ENCODE data around the gene CHPF. TPM values are rescaled to one million over a fixed set of nuclear protein-coding genes. Genes with fewer than 3 reads are reported as not detected.

CHPF gene
- total and polyA plus RNA-seq, 4 experiments from 2014 or later, result 7.5 to 8.5 (median 7.9) TPM

GRCh38 chr2:219512524-219513216 lies 30.9 kb downstream of the CHPF start:
- POLR2A ChIA-PET (ENCODE audit: partially characterized antibody), result interaction anchor here (0.8 kb wide), 1 partner anchor 17 kb away, joined by 3 read pairs; no protein-coding TSS in a partner anchor
- Mint-ChIP-seq H3K36me3 (peaks cover 2 to 4% of the 10 kb centered on the region in 2 donors), H3K27ac (no peak overlapping the region), H3K9me3 (no peaks in the 10 kb centered on the region), H3K4me1 (peaks cover 9 to 33% (median 20%) of the 10 kb centered on the region in 4 donors), H3K27me3 (peaks cover 57 to 62% of the 10 kb centered on the region in 2 donors), H3K4me3 (no peak overlapping the region)
- Histone ChIP-seq H3K36me3 (ENCODE audit: insufficient read depth, low read length) (no peaks in the 10 kb centered on the region), H3K27ac (ENCODE audit: low read depth, low read length) (no peak overlapping the region), H3K9me3 (ENCODE audit: control insufficient read depth in 1 of 2, low read length in 2 of 2) (no peaks in the 10 kb centered on the region), H3K4me1 (ENCODE audit: insufficient read depth, low read length) (peaks cover 25% of the 10 kb centered on the region), H3K4me3 (ENCODE audit: low read length in 2 of 2) (no peak overlapping the region), H3K27me3 (ENCODE audit: insufficient read depth, low read length) (peaks cover 10% of the 10 kb centered on the region)
- CTCF ChIA-PET (ENCODE audit: partially characterized antibody), result interaction anchor here (2.0 kb wide), 1 partner anchor 13 kb away, joined by 6 read pairs; the partner anchor contains the start of gene GMPPA
- intact Hi-C loops (cut with micrococcal nuclease), result no loop called here
- no peak for DNase-seq

GRCh38 chr2:219511547-219512325 lies 31.9 kb downstream of the CHPF start:
- no peak overlapping the region for H3K4me3 Mint-ChIP-seq
- no peak overlapping the region for H3K4me3 ChIP-seq (ENCODE audit: low read length in 2 of 2)
- POLR2A ChIA-PET (ENCODE audit: partially characterized antibody), result interaction anchor here (0.5 to 1.2 kb wide), 2 partner anchors 56 to 259 kb away, joined by 3 to 4 read pairs; partner anchors contain the start of gene TUBA4B
- CTCF ChIA-PET (ENCODE audit: partially characterized antibody), result interaction anchor here (1.0 to 4.0 kb wide), 5 partner anchors 8 to 49 kb away, joined by 4 to 26 read pairs (median 6); partner anchors contain the start of gene GMPPA
- H3K36me3 ChIP-seq (ENCODE audit: insufficient read depth, low read length), result no peaks in the 10 kb centered on the region
- no peaks in the 10 kb centered on the region for H3K9me3 ChIP-seq (ENCODE audit: control insufficient read depth in 1 of 2, low read length in 2 of 2)
- no peaks in the 10 kb centered on the region for H3K9me3 Mint-ChIP-seq
- peaks cover 9 to 33% (median 20%) of the 10 kb centered on the region in 4 donors for H3K4me1 Mint-ChIP-seq
- no peak overlapping the region for H3K27ac Mint-ChIP-seq
- no peak overlapping the region for H3K27ac ChIP-seq (ENCODE audit: low read depth, low read length)
- peaks cover 8 to 10% of the 10 kb centered on the region in 2 donors for H3K36me3 Mint-ChIP-seq
- peaks cover 25% of the 10 kb centered on the region for H3K4me1 ChIP-seq (ENCODE audit: insufficient read depth, low read length)
- H3K27me3 Mint-ChIP-seq, result peaks cover 48 to 56% of the 10 kb centered on the region in 2 donors
- intact Hi-C loops (cut with micrococcal nuclease), result no loop called here
- H3K27me3 ChIP-seq (ENCODE audit: insufficient read depth, low read length), result peaks cover 10% of the 10 kb centered on the region
- no peak for DNase-seq

- Mint-ChIP-seq H3K9me3 (no peaks in the 10 kb centered on the region), H3K27me3 (peaks cover 37 to 45% of the 10 kb centered on the region in 2 donors), H3K27ac (peak overlapping the region in 1 of 7 donors; percentile 61), H3K36me3 (peaks cover 16 to 17% of the 10 kb centered on the region in 2 donors), H3K4me1 (peaks cover 6 to 33% (median 20%) of the 10 kb centered on the region in 4 donors), H3K4me3 (peak overlapping the region in 7 of 8 donors; percentile 28 to 75 (median 52))
- ChIA-PET CTCF (ENCODE audit: partially characterized antibody) (interaction anchor here (0.8 to 4.0 kb wide), 13 partner anchors 8 to 48 kb away, joined by 3 to 26 read pairs (median 5); partner anchors contain the start of gene GMPPA), POLR2A (ENCODE audit: partially characterized antibody) (interaction anchor here (1.0 kb wide), 1 partner anchor 123 kb away, joined by 3 read pairs; the partner anchor contains the start of gene DNPEP)
- Histone ChIP-seq H3K27ac (ENCODE audit: low read depth, low read length) (no peak overlapping the region), H3K36me3 (ENCODE audit: insufficient read depth, low read length) (no peaks in the 10 kb centered on the region), H3K27me3 (ENCODE audit: insufficient read depth, low read length) (peaks cover 10% of the 10 kb centered on the region), H3K9me3 (ENCODE audit: control insufficient read depth in 1 of 2, low read length in 2 of 2) (no peaks in the 10 kb centered on the region), H3K4me1 (ENCODE audit: insufficient read depth, low read length) (peaks cover 25% of the 10 kb centered on the region), H3K4me3 (ENCODE audit: low read length in 2 of 2) (no peak overlapping the region)
- no peak for DNase-seq
- intact Hi-C loops (cut with micrococcal nuclease), result loop anchor here (1.0 kb wide), 1 partner anchor 20 kb away; no protein-coding TSS in a partner anchor
Measured at GRCh38 chr2:219510512-219511135, 33.0 kb downstream of the CHPF start.

GRCh38 chr2:219509780-219510511 lies 33.7 kb downstream of the CHPF start:
- H3K27me3 ChIP-seq (ENCODE audit: insufficient read depth, low read length), result peaks cover 10% of the 10 kb centered on the region
- DNase-seq, result peak; percentile 36 to 66 (median 40)
- H3K9me3 ChIP-seq (ENCODE audit: control insufficient read depth in 1 of 2, low read length in 2 of 2), result no peaks in the 10 kb centered on the region
- Mint-ChIP-seq H3K9me3 (no peaks in the 10 kb centered on the region), H3K27me3 (peaks cover 36 to 40% of the 10 kb centered on the region in 2 donors), H3K27ac (peak overlapping the region in 1 of 7 donors; percentile 36), H3K4me1 (peaks cover 6 to 33% (median 20%) of the 10 kb centered on the region in 4 donors), H3K4me3 (peak overlapping the region in 7 of 8 donors; percentile 28 to 75 (median 53)), H3K36me3 (peaks cover 22 to 24% of the 10 kb centered on the region in 2 donors)
- intact Hi-C loops (cut with micrococcal nuclease), result loop anchor here (1.0 kb wide), 1 partner anchor 20 kb away; no protein-coding TSS in a partner anchor
- no peak overlapping the region for H3K27ac ChIP-seq (ENCODE audit: low read depth, low read length)
- POLR2A ChIA-PET (ENCODE audit: partially characterized antibody), result interaction anchor here (0.6 to 1.0 kb wide), 3 partner anchors 7 to 123 kb away, joined by 3 to 4 read pairs (median 3); partner anchors contain the start of genes DNPEP and GMPPA
- CTCF ChIA-PET (ENCODE audit: partially characterized antibody), result interaction anchor here (0.8 to 4.0 kb wide), 15 partner anchors 9 to 107 kb away, joined by 3 to 26 read pairs (median 5); partner anchors contain the start of gene GMPPA
- peaks cover 25% of the 10 kb centered on the region for H3K4me1 ChIP-seq (ENCODE audit: insufficient read depth, low read length)
- H3K4me3 ChIP-seq (ENCODE audit: low read length in 2 of 2), result no peak overlapping the region
- H3K36me3 ChIP-seq (ENCODE audit: insufficient read depth, low read length), result peaks cover under 1% of the 10 kb centered on the region

GRCh38 chr2:219508971-219509779 lies 34.4 kb downstream of the CHPF start:
- H3K4me1 Mint-ChIP-seq, result peaks cover 6 to 32% (median 19%) of the 10 kb centered on the region in 4 donors
- Histone ChIP-seq H3K4me1 (ENCODE audit: insufficient read depth, low read length) (peaks cover 25% of the 10 kb centered on the region), H3K36me3 (ENCODE audit: insufficient read depth, low read length) (peaks cover 5% of the 10 kb centered on the region), H3K27ac (ENCODE audit: low read depth, low read length) (no peak overlapping the region), H3K4me3 (ENCODE audit: low read length in 2 of 2) (no peak overlapping the region), H3K27me3 (ENCODE audit: insufficient read depth, low read length) (peaks cover 10% of the 10 kb centered on the region), H3K9me3 (ENCODE audit: control insufficient read depth in 1 of 2, low read length in 2 of 2) (no peaks in the 10 kb centered on the region)
- peak overlapping the region in 7 of 8 donors; percentile 3 to 75 (median 52) for H3K4me3 Mint-ChIP-seq
- peaks cover 30 to 32% of the 10 kb centered on the region in 2 donors for H3K36me3 Mint-ChIP-seq
- ChIA-PET CTCF (ENCODE audit: partially characterized antibody) (interaction anchor here (0.8 to 4.0 kb wide), 14 partner anchors 8 to 106 kb away, joined by 3 to 26 read pairs (median 5); partner anchors contain the start of gene GMPPA), POLR2A (ENCODE audit: partially characterized antibody) (interaction anchor here (0.6 to 0.8 kb wide), 2 partner anchors 8 to 10 kb away, joined by 3 to 4 read pairs; partner anchors contain the start of gene GMPPA)
- no peaks in the 10 kb centered on the region for H3K9me3 Mint-ChIP-seq
- intact Hi-C loops (cut with micrococcal nuclease), result no loop called here
- H3K27me3 Mint-ChIP-seq, result peaks cover 34 to 38% of the 10 kb centered on the region in 2 donors
- DNase-seq, result no peak
- H3K27ac Mint-ChIP-seq, result peak overlapping the region in 1 of 7 donors; percentile 36

Data from CD4-positive, alpha-beta memory T cell (primary cell).